GM21723 (cell line): Measurements from ENCODE around the gene MYBPC2.
"Not testable (repeated sequence)": the region's sequence is repeated elsewhere in the genome, so short reads cannot be mapped to it uniquely, and the experiment has no call there.

Experiments
- ATAC-seq: cut with Tn5 transposase; IDR thresholded peaks from one replicate; pipeline ENCODE4 v1.9.1; 2021; ENCODE audit warnings: mild to moderate bottlenecking, moderate library complexity; ENCODE audit not compliant: unreplicated experiment

Gene MYBPC2

GRCh38 chr19:50427318-50427925, 5.3 kb upstream of the MYBPC2 start:
- ATAC-seq = no peak

- ATAC-seq = no peak
These were observed 4.7 kb upstream of the MYBPC2 start for GRCh38 chr19:50427997-50428425.

- no peak for ATAC-seq
These were observed 3.8 kb upstream of the MYBPC2 start for GRCh38 chr19:50428772-50429463.

GRCh38 chr19:50430888-50431342, 1.8 kb upstream of the MYBPC2 start:
- ATAC-seq = no peak

- peak; percentile 71 for ATAC-seq
These were observed 1.1 kb upstream of the MYBPC2 start for GRCh38 chr19:50431343-50432220.

- no peak for ATAC-seq
These were observed 799 bp downstream of the MYBPC2 start for GRCh38 chr19:50433201-50434180.

GRCh38 chr19:50434525-50434924, 1.8 kb downstream of the MYBPC2 start:
- no peak for ATAC-seq

GRCh38 chr19:50435221-50435620, 2.5 kb downstream of the MYBPC2 start:
- no peak for ATAC-seq

- ATAC-seq = no peak
These were observed 2.9 kb downstream of the MYBPC2 start for GRCh38 chr19:50435627-50436026.

GRCh38 chr19:50437862-50438449, 5.3 kb downstream of the MYBPC2 start:
- ATAC-seq = no peak

- not testable (repeated sequence) for ATAC-seq
These were observed 6.4 kb downstream of the MYBPC2 start for GRCh38 chr19:50439130-50439529.

- no peak for ATAC-seq
These were observed 11.4 kb downstream of the MYBPC2 start for GRCh38 chr19:50444059-50444458.

- ATAC-seq = no peak
These were observed 14.4 kb downstream of the MYBPC2 start for GRCh38 chr19:50447053-50447452.

- no peak for ATAC-seq
These were observed 15.1 kb downstream of the MYBPC2 start for GRCh38 chr19:50447750-50448149.

GRCh38 chr19:50449236-50449899, 16.7 kb downstream of the MYBPC2 start:
- no peak for ATAC-seq

- no peak for ATAC-seq
These were observed 17.9 kb downstream of the MYBPC2 start for GRCh38 chr19:50450369-50451222.

- no peak for ATAC-seq
These were observed 18.5 kb downstream of the MYBPC2 start for GRCh38 chr19:50451223-50451534.

GRCh38 chr19:50453243-50453642, 20.6 kb downstream of the MYBPC2 start:
- no peak for ATAC-seq

GRCh38 chr19:50455992-50456391, 23.3 kb downstream of the MYBPC2 start:
- ATAC-seq = no peak
